GM21515 (cell line): ENCODE measurements around the gene KCNQ1.

Experiments used
- ATAC-seq: cut with Tn5 transposase; IDR thresholded peaks from one replicate; pipeline ENCODE4 v1.9.1; 2021; ENCODE audit not compliant: unreplicated experiment

Gene KCNQ1

DNA sequence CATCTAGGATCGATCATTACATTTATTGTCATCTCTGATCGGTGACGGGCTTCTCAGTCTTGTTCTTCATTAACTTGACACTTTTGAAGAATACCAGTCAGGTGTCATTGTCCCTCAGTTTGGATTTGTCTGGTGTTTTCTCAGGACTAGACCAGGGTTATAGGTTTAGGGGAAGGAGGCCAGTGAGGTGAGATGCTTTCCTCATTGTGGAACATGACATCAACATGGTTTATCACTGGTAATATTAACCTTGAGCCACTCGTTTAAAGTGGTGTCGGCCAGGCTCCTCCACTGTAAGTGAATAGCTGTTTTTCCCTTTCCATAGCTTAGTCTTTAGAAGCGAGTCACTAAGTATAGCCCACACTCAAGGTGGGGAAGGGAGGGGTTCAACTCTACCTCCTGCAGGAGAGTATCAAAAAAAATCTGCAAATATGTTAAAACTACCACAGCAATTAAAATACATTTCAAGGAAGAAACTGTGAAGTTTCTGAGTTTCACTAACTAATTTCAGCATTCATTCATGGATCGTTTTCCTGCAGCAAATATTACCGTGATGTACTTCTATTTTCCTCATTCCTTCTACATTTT is 213.0 kb downstream of the KCNQ1 start:
- no peak for ATAC-seq

DNA sequence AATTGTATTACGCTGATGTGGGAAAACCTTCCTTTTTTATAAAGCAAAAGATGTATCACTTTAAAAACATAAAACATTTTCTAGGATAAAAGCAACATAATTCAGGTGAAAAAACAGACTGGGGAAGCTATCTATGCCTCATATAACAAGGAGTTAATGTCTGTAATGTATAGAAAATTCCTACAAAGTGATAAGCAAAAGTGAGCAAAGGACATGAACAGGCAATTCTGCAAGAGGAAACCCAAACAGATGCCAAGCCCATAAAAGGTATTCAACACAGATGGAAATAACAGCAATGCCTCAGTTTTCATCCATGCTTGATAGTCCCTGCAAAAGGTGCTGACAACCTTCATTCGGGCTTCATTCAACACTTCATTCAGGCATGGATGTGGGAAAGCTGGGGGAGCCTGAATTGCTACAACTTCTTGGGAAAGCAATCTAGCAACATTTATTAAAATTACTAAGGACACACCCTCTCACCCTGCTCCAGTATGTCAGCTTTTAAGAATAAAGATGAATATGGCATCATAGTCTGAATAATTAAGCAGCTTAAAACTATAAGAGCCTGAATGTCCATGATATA is 215.6 kb downstream of the KCNQ1 start:
- no peak for ATAC-seq

DNA sequence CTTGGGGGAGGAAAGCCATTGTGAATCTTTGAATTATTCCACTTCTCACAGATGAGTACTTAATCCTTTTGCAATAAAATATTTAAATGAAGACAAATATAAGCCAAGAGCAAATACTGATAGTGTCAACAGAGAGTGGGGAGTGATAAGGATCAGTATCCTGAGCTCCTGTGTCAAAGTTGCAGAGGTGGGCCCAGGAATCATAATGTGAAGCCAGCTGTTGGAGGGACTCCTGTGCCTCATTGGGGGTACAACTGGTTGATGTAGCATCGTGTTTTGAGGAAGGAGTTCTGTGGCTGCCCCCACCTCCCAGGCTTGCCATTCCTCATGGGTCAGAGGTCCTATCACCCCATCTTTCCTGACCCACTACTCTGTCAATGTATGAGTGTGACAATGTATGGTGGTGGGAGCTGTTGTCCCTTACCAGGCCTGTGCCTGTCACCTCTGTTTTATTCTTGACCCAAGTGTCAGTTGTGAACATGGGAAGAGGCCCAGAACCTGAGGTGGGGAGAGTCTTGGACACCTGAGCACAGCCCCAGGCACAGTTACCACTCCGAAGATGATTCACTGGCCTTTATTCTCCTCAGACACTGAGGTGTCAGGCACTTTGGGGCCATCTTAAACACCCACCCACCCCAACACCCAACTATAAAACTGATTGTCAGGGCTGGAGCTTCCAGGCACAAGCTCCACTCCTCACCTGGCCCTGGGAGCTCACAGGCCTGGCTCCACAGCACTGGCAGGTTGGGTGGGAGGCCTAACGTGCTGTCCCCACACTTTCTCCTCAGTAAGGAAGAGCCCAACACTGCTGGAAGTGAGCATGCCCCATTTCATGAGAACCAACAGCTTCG is 216.6 kb downstream of the KCNQ1 start:
- no peak for ATAC-seq

GRCh38 chr11:2662024-2662312 is 217.2 kb downstream of the KCNQ1 start:
- ATAC-seq = no peak

GRCh38 chr11:2662430-2663299 is 217.9 kb downstream of the KCNQ1 start:
- no peak for ATAC-seq

- ATAC-seq = no peak
Observed at GRCh38 chr11:2663506-2663905, 218.7 kb downstream of the KCNQ1 start.

- ATAC-seq = no peak
Observed at GRCh38 chr11:2663915-2664314, 219.1 kb downstream of the KCNQ1 start.

DNA sequence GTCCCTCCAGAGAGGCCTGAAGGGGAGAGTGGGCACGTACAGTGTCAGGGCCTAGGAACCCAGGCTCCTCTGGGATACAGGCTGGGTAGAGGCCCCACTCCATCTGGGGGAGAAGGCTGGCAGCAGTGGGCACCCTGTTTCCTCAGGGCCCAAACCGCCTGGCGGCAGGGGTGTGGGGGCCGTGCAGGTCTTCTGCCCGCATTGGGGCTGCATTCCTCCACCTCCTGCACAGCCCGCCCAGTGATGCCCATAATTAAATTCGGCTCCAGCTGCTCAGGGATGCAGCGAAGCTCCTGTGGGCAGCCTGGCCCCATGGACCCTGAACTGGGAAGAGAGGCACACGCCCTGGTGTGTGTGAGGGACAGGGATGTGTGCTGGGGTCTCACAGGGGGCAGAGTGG is 219.6 kb downstream of the KCNQ1 start:
- no peak for ATAC-seq

DNA sequence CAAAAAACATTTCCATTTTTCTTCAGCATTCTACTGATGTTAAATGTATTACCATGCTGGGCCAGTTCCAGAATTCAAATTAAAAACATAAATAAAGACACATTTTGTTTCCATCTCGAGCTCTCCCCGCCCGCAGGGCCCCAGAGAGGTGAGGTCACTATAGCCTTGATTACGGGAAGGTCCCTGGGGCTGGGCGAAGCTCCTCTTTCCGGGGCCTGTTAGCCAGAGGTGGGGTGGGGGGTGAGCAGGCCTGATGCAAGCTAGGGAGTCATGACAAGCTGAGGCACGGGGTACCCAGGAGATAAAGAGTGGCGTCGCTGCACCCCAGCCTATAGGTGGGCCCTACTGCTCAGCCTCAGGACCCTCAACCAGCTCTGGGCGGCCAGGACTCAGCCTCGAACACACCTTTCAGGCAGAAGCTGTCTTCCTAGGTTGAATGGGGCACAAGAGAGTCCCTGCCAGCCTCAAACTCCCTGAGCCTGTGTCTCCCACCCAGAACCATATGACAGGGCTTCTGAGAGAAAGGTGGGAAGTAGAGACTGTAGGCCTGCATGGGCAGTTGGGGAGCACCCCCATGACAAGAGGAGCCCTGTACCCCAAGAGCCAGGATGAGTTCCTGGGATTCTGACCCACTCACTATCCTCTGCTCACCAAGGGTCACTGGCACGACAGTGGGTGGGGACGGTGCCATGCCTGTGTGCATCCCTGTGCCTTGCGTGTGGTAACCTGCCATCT is 220.2 kb downstream of the KCNQ1 start:
- ATAC-seq = no peak

DNA sequence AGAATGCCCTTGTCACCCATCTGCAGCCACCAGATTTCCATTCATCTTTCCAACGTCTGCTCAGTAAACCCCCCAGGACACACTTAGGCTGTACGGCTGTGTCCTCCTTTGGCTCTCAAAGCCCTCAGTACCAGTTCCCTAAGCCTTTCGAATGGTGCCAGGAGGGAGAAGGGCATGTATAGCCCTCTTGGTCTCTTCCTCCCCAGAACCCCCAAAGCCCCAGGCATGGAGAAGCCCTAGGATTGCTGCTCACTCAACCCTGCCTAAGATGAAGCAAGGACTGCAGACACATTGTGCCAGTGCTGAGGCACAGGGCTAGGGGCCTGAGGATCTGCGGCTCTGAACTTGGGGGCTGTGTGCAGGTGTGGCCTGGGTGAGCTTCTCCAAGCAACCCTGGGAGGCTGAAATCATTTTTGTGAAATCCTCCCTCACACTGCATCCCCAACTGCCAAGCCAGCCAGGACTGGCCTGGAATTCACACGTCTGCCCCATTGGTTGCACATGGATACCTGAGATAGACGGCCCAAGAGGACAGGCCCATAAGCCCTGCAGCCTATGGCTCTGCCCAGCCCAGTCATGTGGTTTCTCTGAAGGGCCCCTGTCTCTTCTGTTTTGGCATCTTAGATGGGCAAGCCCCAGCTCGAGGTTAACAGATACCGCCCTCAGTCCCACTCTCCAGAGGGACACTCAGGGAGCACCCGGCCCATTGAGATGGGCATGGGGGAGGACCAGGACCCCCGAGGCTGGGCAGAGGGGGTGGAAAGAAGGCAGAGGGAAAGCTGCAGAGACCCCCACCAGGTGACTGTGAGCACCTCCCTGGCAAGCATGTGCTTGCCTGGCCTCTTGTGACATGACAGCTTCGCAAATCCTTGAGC is 221.0 kb downstream of the KCNQ1 start:
- no peak for ATAC-seq

GRCh38 chr11:2666401-2666741 is 221.6 kb downstream of the KCNQ1 start:
- ATAC-seq = no peak

- no peak for ATAC-seq
Observed at GRCh38 chr11:2666828-2667570, 222.2 kb downstream of the KCNQ1 start.

DNA sequence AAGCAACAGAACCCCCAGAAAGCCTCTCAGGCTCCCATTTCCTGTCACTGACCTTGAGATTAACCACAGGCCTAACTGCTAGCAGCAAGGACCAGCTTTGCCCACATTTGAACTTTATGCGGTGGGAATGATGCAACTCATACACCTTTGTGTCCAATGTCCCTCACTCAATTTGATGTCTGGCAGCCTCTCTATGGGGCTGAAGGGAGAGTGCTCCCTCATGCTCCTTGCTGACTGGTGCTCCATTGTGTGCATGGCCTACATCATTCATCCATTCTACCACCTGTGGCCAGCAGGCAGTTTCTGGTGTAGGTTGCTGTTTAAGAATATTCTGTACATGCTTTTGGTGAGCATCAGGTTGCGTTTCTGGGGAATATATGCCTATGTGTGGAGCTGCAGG is 223.1 kb downstream of the KCNQ1 start:
- ATAC-seq = no peak

GRCh38 chr11:2668876-2669275 is 224.1 kb downstream of the KCNQ1 start:
- ATAC-seq = no peak

DNA sequence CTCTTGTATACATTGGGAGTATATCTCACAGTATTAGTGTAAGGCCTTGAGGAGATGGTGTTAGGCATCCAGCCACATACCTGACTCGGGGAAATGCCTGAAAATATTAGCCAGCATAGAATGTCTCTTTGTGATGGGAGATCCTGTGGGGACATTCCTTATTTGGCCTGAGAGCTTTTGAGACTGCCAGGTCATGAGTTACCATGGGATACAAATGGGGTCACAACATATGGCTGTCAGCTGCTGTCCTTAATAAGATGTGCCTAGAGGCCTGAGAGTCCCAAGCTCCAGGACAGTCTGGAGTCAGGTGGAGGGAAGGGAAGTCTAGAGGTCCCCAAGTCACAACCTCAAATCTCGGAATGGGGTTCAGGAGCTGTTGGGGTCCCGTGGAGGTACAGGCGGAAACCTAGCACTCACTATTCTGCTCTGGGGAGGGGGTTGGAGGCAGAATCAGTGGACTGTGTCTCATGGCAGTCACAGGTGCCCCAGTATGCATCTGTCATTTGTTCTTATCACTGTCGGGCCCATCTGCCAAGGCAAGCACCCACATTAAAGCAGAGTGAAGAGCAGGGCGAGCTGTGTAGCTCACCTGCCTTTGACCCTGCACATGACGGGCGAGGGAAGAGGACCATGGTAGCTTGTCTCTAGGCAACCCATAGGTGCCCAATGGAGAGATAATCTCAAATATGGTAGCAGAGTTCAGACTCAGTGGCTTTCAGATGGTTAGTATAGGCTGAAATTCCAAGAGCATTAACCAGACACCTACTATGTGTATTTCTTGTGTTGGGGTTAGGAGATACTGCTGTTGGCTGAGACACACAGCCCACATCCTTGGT is 225.0 kb downstream of the KCNQ1 start:
- ATAC-seq = no peak

DNA sequence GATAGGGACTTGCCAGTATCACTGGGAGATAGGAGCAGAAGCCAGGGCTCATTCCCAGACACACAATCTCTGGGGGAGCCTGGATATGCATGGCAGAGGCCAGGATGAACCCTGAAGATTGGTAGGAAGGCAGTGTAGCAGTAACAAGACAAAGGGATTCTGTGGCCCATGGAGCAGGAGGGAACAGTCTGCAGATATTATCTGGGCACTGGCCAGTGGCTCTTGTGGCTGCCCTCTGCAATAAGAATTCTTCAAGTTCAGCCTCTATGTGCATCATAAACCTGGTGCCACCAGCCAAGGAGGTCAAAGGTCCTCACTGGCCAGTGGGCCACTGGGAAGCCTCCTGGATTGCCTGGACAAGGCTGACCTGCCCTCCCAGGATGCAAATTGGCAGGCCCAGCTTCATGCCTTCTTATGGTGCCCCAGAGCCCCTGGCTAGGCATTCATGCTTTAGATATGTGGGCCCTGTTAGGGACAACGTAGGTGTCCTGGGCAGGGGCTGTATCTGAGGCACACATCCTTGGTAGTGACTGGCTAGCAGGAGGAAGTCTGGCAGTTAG is 225.8 kb downstream of the KCNQ1 start:
- no peak for ATAC-seq

DNA sequence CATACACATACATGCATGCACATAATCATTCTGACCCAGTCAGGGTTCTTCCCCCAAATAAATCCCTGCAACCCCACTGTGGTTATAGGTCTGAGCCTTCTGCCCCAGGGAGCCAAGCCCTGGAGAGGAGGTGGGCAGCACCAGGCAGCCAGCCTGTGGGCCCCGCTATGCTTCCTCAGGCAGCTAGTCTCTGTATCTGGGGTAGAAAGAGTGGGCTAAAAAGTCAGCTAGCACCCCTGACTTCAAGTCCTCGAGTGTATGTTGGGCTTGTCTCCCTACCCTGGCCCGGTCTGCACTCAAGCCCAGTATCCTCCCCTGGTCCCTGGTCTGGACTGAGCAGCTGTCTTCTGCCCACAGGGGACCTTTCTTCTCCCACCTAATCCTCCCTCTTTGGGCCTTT is 226.9 kb downstream of the KCNQ1 start:
- ATAC-seq = no peak

- ATAC-seq = no peak
Observed at GRCh38 chr11:2672553-2673249, 227.9 kb downstream of the KCNQ1 start.
